Ishikawa (cell line): ENCODE results near the gene IL1F10.

ENCODE experiments used
- CEBPB ChIP-seq: IDR thresholded peaks from 2 replicates; pipeline ENCODE4 v1.6.1; 2012
- CREB1 ChIP-seq: IDR thresholded peaks from 2 replicates; pipeline ENCODE4 v1.6.1; 2012; ENCODE audit warnings: low read depth
- EGR1 ChIP-seq: IDR thresholded peaks from 2 replicates; pipeline ENCODE4 v1.6.1; 2012
- EP300 ChIP-seq: IDR thresholded peaks from 2 replicates; pipeline ENCODE4 v1.6.1; 2012; ENCODE audit warnings: borderline replicate concordance
- FOXM1 ChIP-seq: IDR thresholded peaks from 2 replicates; pipeline ENCODE4 v1.6.1; 2012; ENCODE audit warnings: low read depth, borderline replicate concordance
- NFIC ChIP-seq: IDR thresholded peaks from 2 replicates; pipeline ENCODE4 v1.6.1; 2012
- RAD21 ChIP-seq: IDR thresholded peaks from 2 replicates; pipeline ENCODE4 v1.6.1; 2012; ENCODE audit warnings: low read depth
- REST ChIP-seq: IDR thresholded peaks from 2 replicates; pipeline ENCODE4 v1.6.1; 2012; ENCODE audit warnings: low read depth, mild to moderate bottlenecking
- TAF1 ChIP-seq: IDR thresholded peaks from 2 replicates; pipeline ENCODE4 v1.6.1; 2012; ENCODE audit warnings: low read depth, mild to moderate bottlenecking
- TCF12 ChIP-seq: IDR thresholded peaks from 2 replicates; pipeline ENCODE4 v1.6.1; 2012; ENCODE audit warnings: low read depth
- TEAD4 ChIP-seq: IDR thresholded peaks from 2 replicates; pipeline ENCODE4 v1.6.1; 2012
- YY1 ChIP-seq: IDR thresholded peaks from 2 replicates; pipeline ENCODE4 v1.6.1; 2012; ENCODE audit warnings: low read depth
- ZBTB7A ChIP-seq: IDR thresholded peaks from 2 replicates; pipeline ENCODE4 v1.6.1; 2012; ENCODE audit warnings: low read depth
- TF ChIP-seq, protein P1 (sequence below): IDR thresholded peaks from 2 replicates; pipeline ENCODE4 v1.6.1; 2012
- TF ChIP-seq, protein P2 (sequence below): IDR thresholded peaks from 2 replicates; pipeline ENCODE4 v1.6.1; 2012

Gene IL1F10

GRCh38 chr2:113112871-113113270, 45.1 kb downstream of the IL1F10 start:
- TF ChIP-seq NFIC = no peak
- TF ChIP-seq RAD21 = no peak
- TF ChIP-seq, protein P1, sequence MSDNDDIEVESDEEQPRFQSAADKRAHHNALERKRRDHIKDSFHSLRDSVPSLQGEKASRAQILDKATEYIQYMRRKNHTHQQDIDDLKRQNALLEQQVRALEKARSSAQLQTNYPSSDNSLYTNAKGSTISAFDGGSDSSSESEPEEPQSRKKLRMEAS = no peak
- TF ChIP-seq, protein P2, sequence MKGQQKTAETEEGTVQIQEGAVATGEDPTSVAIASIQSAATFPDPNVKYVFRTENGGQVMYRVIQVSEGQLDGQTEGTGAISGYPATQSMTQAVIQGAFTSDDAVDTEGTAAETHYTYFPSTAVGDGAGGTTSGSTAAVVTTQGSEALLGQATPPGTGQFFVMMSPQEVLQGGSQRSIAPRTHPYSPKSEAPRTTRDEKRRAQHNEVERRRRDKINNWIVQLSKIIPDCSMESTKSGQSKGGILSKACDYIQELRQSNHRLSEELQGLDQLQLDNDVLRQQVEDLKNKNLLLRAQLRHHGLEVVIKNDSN = no peak
- TF ChIP-seq REST = no peak
- TF ChIP-seq TAF1 = no peak
- TF ChIP-seq FOXM1 = no peak

DNA sequence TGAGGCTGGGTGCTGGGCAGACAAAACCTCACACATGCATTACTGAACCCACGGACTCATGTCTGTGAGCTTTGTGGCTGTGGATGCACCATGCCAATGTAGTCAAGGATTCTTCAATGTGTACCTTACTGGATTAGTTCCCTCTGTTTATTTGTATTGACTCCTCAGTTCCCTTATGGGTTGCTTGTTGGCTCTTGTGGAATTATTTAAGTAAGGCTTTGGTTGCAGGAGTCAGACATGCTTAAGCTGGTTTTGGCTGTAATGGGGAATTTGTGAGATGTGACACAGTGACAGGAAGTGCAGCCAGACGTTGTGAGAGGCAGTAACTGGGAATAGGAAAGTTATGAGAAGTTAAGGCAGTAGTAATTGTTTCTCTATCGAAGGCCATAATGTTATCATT, 46.0 kb downstream of the IL1F10 start:
- no peak for TF ChIP-seq CREB1
- no peak for TF ChIP-seq YY1
- TF ChIP-seq FOXM1 = no peak
- no peak for TF ChIP-seq CEBPB
- TF ChIP-seq TCF12 = no peak
- TF ChIP-seq, protein P2 = no peak
- TF ChIP-seq TEAD4 = no peak
- TF ChIP-seq RAD21 = no peak
- TF ChIP-seq EP300 = no peak
- no peak for TF ChIP-seq EGR1
- no peak for TF ChIP-seq REST
- TF ChIP-seq NFIC = no peak
- TF ChIP-seq ZBTB7A = no peak

- TF ChIP-seq CEBPB = no peak
- TF ChIP-seq YY1 = no peak
- TF ChIP-seq EP300 = no peak
- TF ChIP-seq EGR1 = no peak
- TF ChIP-seq, protein P2 = no peak
- TF ChIP-seq ZBTB7A = no peak
- TF ChIP-seq, protein P1 = no peak
- TF ChIP-seq REST = no peak
- TF ChIP-seq TEAD4 = no peak
- TF ChIP-seq TCF12 = no peak
- TF ChIP-seq TAF1 = no peak
- TF ChIP-seq CREB1 = no peak
- no peak for TF ChIP-seq RAD21
- no peak for TF ChIP-seq NFIC
- TF ChIP-seq FOXM1 = no peak
Observed at GRCh38 chr2:113114224-113114945, 46.6 kb downstream of the IL1F10 start.

DNA sequence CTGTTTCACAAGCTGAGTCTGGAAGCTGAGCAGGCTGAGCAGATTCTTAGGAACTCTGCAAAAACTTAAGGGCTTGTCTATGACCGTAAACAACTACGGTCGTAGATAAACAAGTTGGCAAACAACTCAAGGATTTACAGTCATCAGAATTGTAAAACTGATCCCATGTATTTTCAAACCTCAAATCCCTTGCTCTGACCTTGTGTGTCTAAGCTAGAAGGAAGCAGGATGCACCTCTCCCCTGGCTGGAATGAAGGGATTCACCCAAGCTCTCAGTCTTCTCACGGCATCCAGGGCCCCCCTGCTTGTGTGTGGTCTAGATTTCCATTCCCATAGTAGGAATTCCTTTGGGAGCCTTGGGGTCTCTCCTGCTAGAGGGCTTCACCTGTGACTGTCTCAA, 47.2 kb downstream of the IL1F10 start:
- TF ChIP-seq YY1 (no peak), ZBTB7A (no peak), FOXM1 (no peak), EGR1 (no peak), TEAD4 (no peak), TCF12 (no peak), CREB1 (no peak), CEBPB (no peak)
